ENCODE data around the gene MAB21L3.

DNA sequence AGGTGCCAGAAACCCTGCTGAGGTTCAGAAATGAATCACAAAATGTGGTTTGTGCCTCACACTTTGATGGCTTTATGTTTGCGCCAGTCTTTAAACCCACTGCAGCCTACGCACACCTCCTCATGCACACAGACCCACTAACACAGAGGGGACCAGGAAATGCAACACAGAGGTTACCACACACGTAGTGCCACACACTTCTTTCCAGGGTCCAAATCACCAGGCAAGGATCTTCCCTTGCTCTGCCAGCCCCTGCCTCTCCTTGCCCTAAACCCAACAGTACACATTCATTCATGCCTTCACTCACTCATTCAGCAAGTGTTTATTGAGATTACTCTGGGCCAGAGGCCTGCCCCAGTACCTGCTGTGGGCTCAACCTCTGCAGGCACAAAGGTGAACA, 17.5 kb downstream of the MAB21L3 start:
- TF ChIP-seq NFRKB (IDR thresholded peaks at IDR 0.05) (no peak), HDGF (IDR thresholded peaks at IDR 0.05; ENCODE audit: borderline replicate concordance) (no peak), ARNT (IDR thresholded peaks at IDR 0.05) (no peak), SP1 (IDR thresholded peaks at IDR 0.05) (no peak), BHLHE40 (IDR thresholded peaks at IDR 0.05; ENCODE audit: borderline replicate concordance) (no peak), FOXA1 (IDR thresholded peaks at IDR 0.05) (no peak), TARDBP (IDR thresholded peaks at IDR 0.05) (no peak), FOXM1 (IDR thresholded peaks at IDR 0.05; ENCODE audit: borderline replicate concordance) (no peak)
- TF ChIP-seq, protein P1, sequence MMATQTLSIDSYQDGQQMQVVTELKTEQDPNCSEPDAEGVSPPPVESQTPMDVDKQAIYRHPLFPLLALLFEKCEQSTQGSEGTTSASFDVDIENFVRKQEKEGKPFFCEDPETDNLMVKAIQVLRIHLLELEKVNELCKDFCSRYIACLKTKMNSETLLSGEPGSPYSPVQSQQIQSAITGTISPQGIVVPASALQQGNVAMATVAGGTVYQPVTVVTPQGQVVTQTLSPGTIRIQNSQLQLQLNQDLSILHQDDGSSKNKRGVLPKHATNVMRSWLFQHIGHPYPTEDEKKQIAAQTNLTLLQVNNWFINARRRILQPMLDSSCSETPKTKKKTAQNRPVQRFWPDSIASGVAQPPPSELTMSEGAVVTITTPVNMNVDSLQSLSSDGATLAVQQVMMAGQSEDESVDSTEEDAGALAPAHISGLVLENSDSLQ (IDR thresholded peaks at IDR 0.05) = no peak
